HEK293T (cell line): ENCODE measurements around the gene OTX1.

Experiments used
- CTCF ChIA-PET: fragments of 350-600 bp; formaldehyde crosslinking; extraction: SDS; loops from one replicate; lab custom pipeline; 2021; ENCODE audit warnings: antibody characterized with exemption, inconsistent platforms; lab: Yijun Ruan, JAX
- POLR2A ChIA-PET: fragments of 350-600 bp; formaldehyde crosslinking; extraction: SDS; loops from one replicate; lab custom pipeline; 2020; ENCODE audit warnings: antibody characterized with exemption, inconsistent platforms; lab: Yijun Ruan, JAX
- DNase-seq: peaks from one replicate; pipeline ENCODE4 v3.0.0; 2012; ENCODE audit warnings: mixed read lengths; ENCODE audit errors: extremely low spot score
- ARNT ChIP-seq: fragments of 450-650 bp; IDR thresholded peaks from 2 replicates; pipeline ENCODE4 v1.6.1; 2017; ENCODE audit warnings: mild to moderate bottlenecking
- BHLHE40 ChIP-seq: fragments of 450-650 bp; IDR thresholded peaks from 2 replicates; pipeline ENCODE4 v1.6.1; 2016; ENCODE audit warnings: mild to moderate bottlenecking, moderate library complexity, borderline replicate concordance
- CTBP1 ChIP-seq: fragments of 450-650 bp; IDR thresholded peaks from 2 replicates; pipeline ENCODE4 v1.6.1; 2016; ENCODE audit warnings: borderline replicate concordance
- ELF4 ChIP-seq: fragments of 450-650 bp; IDR thresholded peaks from 2 replicates; pipeline ENCODE4 v1.6.1; 2017; ENCODE audit warnings: antibody characterized with exemption
- FOXA1 ChIP-seq: fragments of 450-650 bp; IDR thresholded peaks from 2 replicates; pipeline ENCODE4 v1.6.1; 2016; ENCODE audit warnings: mild to moderate bottlenecking
- FOXK2 ChIP-seq: fragments of 450-650 bp; IDR thresholded peaks from 2 replicates; pipeline ENCODE4 v1.6.1; 2016; ENCODE audit warnings: mild to moderate bottlenecking
- FOXM1 ChIP-seq: fragments of 450-650 bp; IDR thresholded peaks from 2 replicates; pipeline ENCODE4 v1.6.1; 2017; ENCODE audit warnings: mild to moderate bottlenecking, borderline replicate concordance
- HDGF ChIP-seq: fragments of 450-650 bp; IDR thresholded peaks from 2 replicates; pipeline ENCODE4 v1.6.1; 2017; ENCODE audit warnings: antibody characterized with exemption, borderline replicate concordance
- L3MBTL2 ChIP-seq: fragments of 450-650 bp; conservative IDR thresholded peaks from 2 replicates; pipeline ENCODE4 v1.6.1; 2016; ENCODE audit warnings: mild to moderate bottlenecking
- LEF1 ChIP-seq: fragments of 450-650 bp; IDR thresholded peaks from 2 replicates; pipeline ENCODE4 v1.6.1; 2017; ENCODE audit warnings: mild to moderate bottlenecking, borderline replicate concordance
- NFRKB ChIP-seq: fragments of 450-650 bp; IDR thresholded peaks from 2 replicates; pipeline ENCODE4 v1.6.1; 2016; ENCODE audit warnings: mild to moderate bottlenecking, moderate library complexity
- SP1 ChIP-seq: fragments of 450-650 bp; IDR thresholded peaks from 2 replicates; pipeline ENCODE4 v1.6.1; 2017
- SUZ12 ChIP-seq: fragments of 450-650 bp; IDR thresholded peaks from 2 replicates; pipeline ENCODE4 v1.6.1; 2016; ENCODE audit warnings: mild to moderate bottlenecking
- TARDBP ChIP-seq: fragments of 450-650 bp; IDR thresholded peaks from 2 replicates; pipeline ENCODE4 v1.6.1; 2016
- ZNF384 ChIP-seq: fragments of 450-650 bp; IDR thresholded peaks from 2 replicates; pipeline ENCODE4 v1.6.1; 2016
- TF ChIP-seq, protein P1 (sequence below): fragments of 450-650 bp; IDR thresholded peaks from 2 replicates; pipeline ENCODE4 v1.6.1; 2016

The OTX1 gene

DNA sequence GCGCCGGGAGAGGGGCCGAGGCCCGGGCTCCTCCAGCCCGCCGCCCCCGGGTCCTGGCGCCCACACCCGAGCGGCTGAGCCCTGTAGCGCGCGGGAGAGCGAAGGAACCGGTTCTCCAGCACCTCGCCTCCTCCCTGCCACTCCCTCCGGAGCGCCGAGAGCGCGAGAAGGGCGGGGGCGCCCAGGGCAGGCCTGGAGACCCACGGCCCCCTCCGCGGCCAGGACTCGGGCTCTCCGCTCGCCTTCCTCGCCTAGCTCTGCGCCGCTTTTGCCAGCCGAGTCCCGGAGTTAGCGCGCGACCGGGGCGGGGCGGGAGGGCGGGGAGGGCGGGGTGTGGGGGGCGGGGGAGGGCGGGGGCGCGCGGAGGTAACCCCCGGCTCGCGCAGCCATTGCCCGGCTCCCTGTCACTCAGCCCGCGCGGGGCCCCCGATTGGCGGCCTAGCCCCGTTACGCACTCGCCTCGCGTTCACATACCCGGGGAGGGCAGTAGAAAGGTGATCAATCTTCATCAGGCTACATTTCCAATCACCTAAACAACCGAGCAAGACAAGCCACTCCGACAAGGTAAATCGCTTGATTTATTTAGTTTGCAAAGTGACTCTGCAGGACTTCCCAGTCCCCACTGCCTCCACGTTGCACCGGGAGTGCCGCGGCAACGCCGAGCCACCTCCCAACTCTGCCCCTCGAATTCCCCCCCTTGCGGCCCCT, at the start of gene OTX1:
OTX1 (plus strand) TSS at position 497 of the 708 bp plus-strand sequence. CDS start 2,161 bp downstream, outside the sequence.
- POLR2A ChIA-PET, result interaction anchor here (1.0 kb wide), 1 partner anchor 9 kb away, joined by 3 read pairs; no protein-coding TSS in a partner anchor
- DNase-seq, result peak; percentile 92
- TF ChIP-seq LEF1 (0 out of 2 replicates have a peak, but pooled peaks have one; percentile 38), FOXK2 (no peak), ELF4 (no peak), CTBP1 (peak; percentile 6; the same call in 1 of the 2 replicates), FOXA1 (no peak), SUZ12 (no peak)
- TF ChIP-seq, protein P1, sequence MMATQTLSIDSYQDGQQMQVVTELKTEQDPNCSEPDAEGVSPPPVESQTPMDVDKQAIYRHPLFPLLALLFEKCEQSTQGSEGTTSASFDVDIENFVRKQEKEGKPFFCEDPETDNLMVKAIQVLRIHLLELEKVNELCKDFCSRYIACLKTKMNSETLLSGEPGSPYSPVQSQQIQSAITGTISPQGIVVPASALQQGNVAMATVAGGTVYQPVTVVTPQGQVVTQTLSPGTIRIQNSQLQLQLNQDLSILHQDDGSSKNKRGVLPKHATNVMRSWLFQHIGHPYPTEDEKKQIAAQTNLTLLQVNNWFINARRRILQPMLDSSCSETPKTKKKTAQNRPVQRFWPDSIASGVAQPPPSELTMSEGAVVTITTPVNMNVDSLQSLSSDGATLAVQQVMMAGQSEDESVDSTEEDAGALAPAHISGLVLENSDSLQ, result peak; percentile 98
- CTCF ChIA-PET, result no interaction called here

DNA sequence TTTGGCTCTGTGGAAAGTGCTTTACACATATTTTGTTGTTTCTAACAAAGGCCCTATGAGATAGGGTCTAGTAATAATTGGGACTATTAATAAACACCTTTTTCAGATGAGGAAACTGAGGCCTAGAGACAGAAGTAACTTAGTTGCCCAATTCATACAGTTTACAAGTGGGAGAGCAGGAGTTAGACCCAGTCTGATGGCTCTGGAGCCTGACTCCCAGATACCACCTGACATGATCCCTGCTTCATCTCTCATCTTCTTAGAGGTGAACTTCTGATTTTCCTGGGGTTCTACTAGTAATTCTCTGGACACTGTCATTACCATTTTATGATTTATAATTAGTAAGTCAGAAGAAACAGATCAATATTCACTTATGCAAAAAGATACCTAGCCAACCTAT, 49.1 kb upstream of the OTX1 start:
- CTCF ChIA-PET, result no interaction called here
- no peak for DNase-seq
- TF ChIP-seq SP1 (no peak), ARNT (no peak), NFRKB (no peak), ELF4 (no peak), FOXK2 (no peak), BHLHE40 (no peak), LEF1 (no peak), CTBP1 (no peak), FOXA1 (no peak), SUZ12 (no peak), ZNF384 (no peak), TARDBP (no peak), HDGF (no peak), L3MBTL2 (no peak), FOXM1 (no peak)
- TF ChIP-seq, protein P1, result no peak
- POLR2A ChIA-PET, result no interaction called here

DNA sequence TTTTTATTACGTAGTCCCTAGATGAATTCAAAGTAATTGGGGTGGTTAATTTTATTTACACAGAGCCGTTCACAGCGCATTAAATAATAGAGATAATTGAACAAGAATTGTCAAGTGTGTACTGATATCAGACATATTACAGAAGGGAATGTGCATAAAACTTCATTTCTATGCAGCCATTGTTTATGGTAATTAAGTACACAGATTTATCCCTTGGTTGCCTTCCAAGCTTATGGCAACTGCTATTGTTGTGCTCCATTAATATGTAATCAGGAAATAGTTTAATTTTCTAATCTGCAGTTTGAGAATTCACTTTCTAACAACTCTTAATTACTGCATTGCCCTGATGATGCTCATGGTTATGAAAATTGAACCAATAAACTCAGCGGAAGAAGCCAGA, 47.3 kb upstream of the OTX1 start:
- TF ChIP-seq BHLHE40 (no peak), SUZ12 (no peak), CTBP1 (no peak), NFRKB (no peak), L3MBTL2 (no peak), ARNT (no peak), TARDBP (no peak), FOXA1 (no peak)
- TF ChIP-seq, protein P1, result no peak
- DNase-seq, result no peak
- POLR2A ChIA-PET, result no interaction called here
- CTCF ChIA-PET, result no interaction called here

DNA sequence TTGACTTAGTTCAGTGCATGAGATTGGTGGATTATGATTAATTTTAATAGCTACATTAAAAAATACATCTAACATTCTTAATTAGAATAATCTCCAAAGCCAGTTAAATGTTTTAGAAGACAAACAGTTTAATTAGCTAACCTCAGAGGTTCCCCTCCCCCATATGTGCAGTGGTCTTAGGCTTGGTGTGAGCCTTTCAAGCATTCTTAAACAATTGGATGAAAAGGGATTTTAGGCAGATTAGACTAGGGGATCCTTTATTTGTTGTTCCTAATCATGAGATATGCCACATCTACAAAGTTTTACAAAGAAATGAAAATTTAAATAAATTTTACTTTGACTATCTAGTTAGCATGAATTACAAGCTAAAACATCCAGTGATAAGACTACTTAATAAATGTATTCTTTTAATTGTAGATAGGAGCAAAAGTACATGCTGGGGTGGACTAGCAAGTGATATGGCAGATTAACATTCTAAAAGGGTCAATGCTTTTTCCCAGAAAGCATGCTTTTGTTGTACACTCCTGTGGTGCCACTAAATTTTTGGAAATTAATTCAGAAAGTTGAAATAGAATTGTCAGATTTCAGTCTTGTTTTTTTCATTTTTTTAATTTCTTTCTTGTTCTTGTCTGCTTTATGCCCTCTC, 42.7 kb upstream of the OTX1 start:
- TF ChIP-seq LEF1, result no peak
- CTCF ChIA-PET, result no interaction called here
- no peak for DNase-seq
- POLR2A ChIA-PET, result no interaction called here

DNA sequence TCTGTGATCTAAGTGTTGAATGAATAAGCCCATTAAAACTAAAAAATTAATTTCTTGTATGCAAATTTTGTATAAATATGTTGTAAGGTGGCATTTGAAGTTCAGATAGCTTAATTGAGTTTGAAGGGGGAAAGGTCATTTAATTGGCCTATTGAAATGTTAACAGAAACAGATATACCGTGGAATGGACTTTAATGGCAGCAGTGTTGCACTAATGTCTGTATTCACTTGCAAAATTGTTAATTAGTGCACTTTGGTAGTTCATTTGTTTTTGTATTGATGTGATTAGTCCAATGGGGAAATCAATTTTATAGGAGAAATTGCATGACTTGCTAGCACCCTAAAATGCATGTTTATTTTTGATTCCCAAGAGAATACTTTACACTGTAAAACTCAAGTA, 41.8 kb upstream of the OTX1 start:
- ChIA-PET CTCF (no interaction called here), POLR2A (no interaction called here)
- DNase-seq, result no peak
- TF ChIP-seq BHLHE40 (no peak), FOXA1 (no peak), SUZ12 (no peak), CTBP1 (no peak), ELF4 (no peak), ZNF384 (no peak), ARNT (no peak), L3MBTL2 (no peak), FOXM1 (no peak), HDGF (no peak), LEF1 (no peak), SP1 (no peak), NFRKB (no peak), TARDBP (no peak), FOXK2 (no peak)
- TF ChIP-seq, protein P1, result no peak
